Transverse colon (tissue), 4 donors: ENCODE data around the gene CRYBG1. TPM values are rescaled to one million over a fixed set of nuclear protein-coding genes. Genes with fewer than 3 reads are reported as not detected.
A peak's percentile ranks its signal among the peaks of the same experiment; 100 is the strongest.

Experiments
- DNase-seq: peaks from one replicate; pipeline ENCODE4 v3.0.0-alpha.2; 2019
- H3K27ac ChIP-seq, 4 donors: fragments of 200-600 bp; sonication (generic); 2 replicates each; pipeline ENCODE4 v1.5.1; 2016 to 2018; ENCODE audit warnings: inconsistent platforms in 4 of 4
- H3K27me3 ChIP-seq: fragments of 200-600 bp; sonication (generic); 2 replicates; pipeline ENCODE4 v1.5.1; 2017; ENCODE audit warnings: inconsistent platforms
- H3K36me3 ChIP-seq, 4 donors: fragments of 200-600 bp; sonication (generic); 2 replicates each; pipeline ENCODE4 v1.5.1; 2017 to 2019; ENCODE audit warnings: inconsistent platforms in 4 of 4
- H3K4me1 ChIP-seq, 4 donors: fragments of 200-600 bp; sonication (generic); 2 replicates each; pipeline ENCODE4 v1.5.1; 2017 to 2020; ENCODE audit warnings: inconsistent platforms in 4 of 4
- H3K4me3 ChIP-seq, 4 donors: fragments of 200-600 bp; sonication (generic); 1 replicate in 1 of 4; 2 replicates in 3 of 4; pipeline versions ENCODE4 v1.5.1 to v1.6.1; 2017 to 2019; ENCODE audit warnings: inconsistent platforms in 4 of 4
- H3K9me3 ChIP-seq, 2 donors: fragments of 200-600 bp; sonication (generic); 2 replicates each; pipeline ENCODE4 v1.5.1; 2017 to 2019; ENCODE audit warnings: inconsistent platforms in 2 of 2
- EP300 ChIP-seq: sonication (generic); formaldehyde crosslinking; IDR thresholded peaks from one replicate; pipeline ENCODE4 v1.6.1; 2017; ENCODE audit warnings: antibody characterized with exemption, low read depth
- POLR2A ChIP-seq: fragments of 450-650 bp; IDR thresholded peaks from one replicate; pipeline ENCODE4 v1.6.1; 2016; ENCODE audit warnings: antibody characterized with exemption, mild to moderate bottlenecking, moderate library complexity
- POLR2AphosphoS5 ChIP-seq, 3 donors: sonication (generic); formaldehyde crosslinking; IDR thresholded peaks; one replicate each; pipeline ENCODE4 v1.6.1; 2016; ENCODE audit warnings: antibody characterized with exemption in 3 of 3
- WGBS, 2 donors: methylation state at CpG; one replicate each; pipeline ENCODE4 v1.1.5; 2018; ENCODE audit warnings: low coverage in 1 of 2; 5-methylcytosine and 5-hydroxymethylcytosine counted together
- in situ Hi-C, 4 donors: fragments of 200-750 bp; cut with MboI; loops; one replicate each; pipeline versions ENCODE4 v1.15.0 to v1.15.1; 2017; ENCODE audit warnings: low sequenced_read_pairs in 3 of 4, low pct_ligation_motif_present in 1 of 4, low pct_unique_long_range_greater_than_20kb in 1 of 4
- intact Hi-C: fragments of 100-400 bp; cut with DNase I; formaldehyde crosslinking; loops from one replicate; pipeline ENCODE4 v1.15.1; 2023; ENCODE audit warnings: low total_unique reads
- total RNA-seq, 4 donors: library from RNA; depleted of rRNA; stranded (reverse); fragments of >200 nt; gene quantifications; one replicate each; pipeline ENCODE4 v1.1.0, GENCODE V29; 2016
- TF ChIP-seq, protein P1 (sequence below), 5 experiments: fragments of 200-600 bp in 3 of 5; fragments of 450-650 bp in 2 of 5; sonication (generic) in 3 of 5; IDR thresholded peaks; 1 replicate in 2 of 5; 2 replicates in 3 of 5; pipeline ENCODE4 v1.5.1; 2016 to 2017; ENCODE audit warnings: antibody characterized with exemption in 5 of 5, inconsistent platforms in 3 of 5, mild to moderate bottlenecking in 2 of 5, moderate library complexity in 1 of 5

Gene CRYBG1
- total RNA-seq, 4 donors from 2014 or later, result 64.3 to 112 (median 70.2) TPM

DNA sequence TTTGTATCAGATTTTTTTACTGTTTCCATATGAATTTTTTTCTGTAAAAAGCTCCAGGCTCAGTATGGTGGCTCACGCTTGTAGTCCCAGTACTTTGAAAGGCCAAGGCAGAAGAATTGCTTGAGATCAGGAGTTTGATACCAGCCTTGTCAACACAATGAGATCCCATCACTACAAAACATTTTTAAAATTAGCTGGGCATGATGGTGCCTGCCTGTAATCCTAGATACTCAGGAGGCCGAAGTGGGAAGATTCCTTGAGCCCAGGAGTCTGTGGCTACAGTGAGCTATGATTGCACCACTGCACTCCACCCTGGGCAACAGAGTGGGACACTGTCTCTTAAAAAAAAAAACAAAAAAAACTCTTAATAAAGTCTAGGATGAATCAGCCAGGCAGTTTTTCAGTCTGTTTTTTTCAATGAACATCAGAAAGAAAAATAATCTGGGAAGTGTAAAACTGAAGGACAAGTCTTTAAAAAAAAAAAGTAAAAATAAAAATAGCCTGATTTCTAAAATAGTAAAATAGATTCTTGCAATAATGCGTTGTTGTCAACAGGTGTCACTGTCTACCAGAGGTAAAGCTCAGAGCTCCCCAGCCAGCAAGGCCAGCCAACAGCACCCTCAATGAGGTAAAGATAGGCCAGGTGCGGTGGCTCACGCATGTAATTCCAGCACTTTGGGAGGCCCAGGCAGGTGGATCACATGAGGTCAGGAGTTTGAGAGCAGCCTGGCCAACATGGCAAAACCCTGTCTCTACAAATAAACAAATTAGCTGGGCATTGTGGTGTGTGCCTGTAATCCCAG, 25.7 kb upstream of the CRYBG1 start:
- Histone ChIP-seq H3K9me3 (no peaks in the 10 kb centered on the region), H3K4me3 (no peak overlapping the region), H3K27me3 (no peaks in the 10 kb centered on the region), H3K36me3 (no peaks in the 10 kb centered on the region), H3K4me1 (peaks cover 0 to 3% (median 1%) of the 10 kb centered on the region in 4 donors), H3K27ac (no peak overlapping the region)
- DNase-seq, result peak; percentile 48
- in situ Hi-C loops (loop anchor here in 3 of 4 donors (10.0 to 25.0 kb wide), 4 partner anchors 110 to 652 kb away; no protein-coding TSS in a partner anchor), intact Hi-C loops (loop anchor here (10.0 kb wide), 1 partner anchor 640 kb away; the partner anchor contains the start of gene CD24)
- 24 to 27% methylated on average over 4 to 5 of the region's 5 CpGs for WGBS, 2 donors
- TF ChIP-seq POLR2A, result no peak
- TF ChIP-seq POLR2AphosphoS5 (IDR thresholded peaks at IDR 0.05), result no peak
- TF ChIP-seq EP300, result no peak
- TF ChIP-seq, protein P1, sequence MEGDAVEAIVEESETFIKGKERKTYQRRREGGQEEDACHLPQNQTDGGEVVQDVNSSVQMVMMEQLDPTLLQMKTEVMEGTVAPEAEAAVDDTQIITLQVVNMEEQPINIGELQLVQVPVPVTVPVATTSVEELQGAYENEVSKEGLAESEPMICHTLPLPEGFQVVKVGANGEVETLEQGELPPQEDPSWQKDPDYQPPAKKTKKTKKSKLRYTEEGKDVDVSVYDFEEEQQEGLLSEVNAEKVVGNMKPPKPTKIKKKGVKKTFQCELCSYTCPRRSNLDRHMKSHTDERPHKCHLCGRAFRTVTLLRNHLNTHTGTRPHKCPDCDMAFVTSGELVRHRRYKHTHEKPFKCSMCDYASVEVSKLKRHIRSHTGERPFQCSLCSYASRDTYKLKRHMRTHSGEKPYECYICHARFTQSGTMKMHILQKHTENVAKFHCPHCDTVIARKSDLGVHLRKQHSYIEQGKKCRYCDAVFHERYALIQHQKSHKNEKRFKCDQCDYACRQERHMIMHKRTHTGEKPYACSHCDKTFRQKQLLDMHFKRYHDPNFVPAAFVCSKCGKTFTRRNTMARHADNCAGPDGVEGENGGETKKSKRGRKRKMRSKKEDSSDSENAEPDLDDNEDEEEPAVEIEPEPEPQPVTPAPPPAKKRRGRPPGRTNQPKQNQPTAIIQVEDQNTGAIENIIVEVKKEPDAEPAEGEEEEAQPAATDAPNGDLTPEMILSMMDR (IDR thresholded peaks at IDR 0.05), result peak; percentile 60 to 71 (median 63)

DNA sequence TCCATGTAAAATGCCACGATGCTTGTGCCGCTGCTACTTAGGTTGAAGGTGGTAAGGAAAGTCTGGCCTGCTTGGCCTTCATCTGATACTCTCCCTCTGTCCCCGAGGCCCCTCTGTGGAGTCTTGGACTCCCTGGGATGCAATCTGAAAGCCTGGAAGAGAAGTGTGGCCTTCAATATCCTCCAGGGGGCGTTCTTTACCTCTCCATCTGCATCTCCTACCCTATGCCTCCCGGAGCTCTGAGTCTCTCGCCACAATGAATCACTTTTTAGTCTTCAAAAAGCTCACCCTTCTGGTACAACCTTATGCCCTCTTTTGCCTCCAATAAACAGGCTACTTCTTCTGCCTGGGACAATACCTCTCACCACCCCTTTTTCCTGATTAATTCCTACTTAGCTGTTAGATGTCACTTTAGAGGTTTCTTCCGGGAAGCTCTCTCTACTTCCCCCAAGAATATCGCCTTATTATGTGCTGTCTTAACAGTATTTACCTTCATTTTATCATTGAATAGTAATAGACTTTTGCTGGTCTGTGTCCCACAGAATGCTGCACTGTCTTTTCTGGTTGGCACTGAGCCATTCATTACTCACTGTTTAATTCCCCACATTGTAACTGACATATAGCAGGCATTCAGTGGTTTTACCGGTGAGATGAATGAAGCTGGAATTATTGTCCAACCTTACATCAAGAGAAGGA, 21.0 kb upstream of the CRYBG1 start:
- H3K4me1 ChIP-seq, result peaks cover 0 to 3% (median 1%) of the 10 kb centered on the region in 4 donors
- TF ChIP-seq POLR2AphosphoS5 (IDR thresholded peaks at IDR 0.05) (no peak), POLR2A (no peak), EP300 (no peak)
- TF ChIP-seq, protein P1 (IDR thresholded peaks at IDR 0.05), result peak; percentile 60 to 73 (median 70)
- H3K9me3 ChIP-seq, result no peaks in the 10 kb centered on the region
- H3K27ac ChIP-seq, result no peak overlapping the region
- WGBS, 2 donors, result 15 to 33% methylated on average over 2 to 9 of the region's 9 CpGs
- DNase-seq, result peak; percentile 49
- no peaks in the 10 kb centered on the region for H3K36me3 ChIP-seq
- H3K4me3 ChIP-seq, result no peak overlapping the region
- in situ Hi-C loops, result loop anchor here (10.0 to 25.0 kb wide), 6 partner anchors 95 to 648 kb away; no protein-coding TSS in a partner anchor
- intact Hi-C loops, result loop anchor here (5.0 to 10.0 kb wide), 2 partner anchors 223 to 635 kb away; partner anchors contain the start of gene CD24
- no peaks in the 10 kb centered on the region for H3K27me3 ChIP-seq

DNA sequence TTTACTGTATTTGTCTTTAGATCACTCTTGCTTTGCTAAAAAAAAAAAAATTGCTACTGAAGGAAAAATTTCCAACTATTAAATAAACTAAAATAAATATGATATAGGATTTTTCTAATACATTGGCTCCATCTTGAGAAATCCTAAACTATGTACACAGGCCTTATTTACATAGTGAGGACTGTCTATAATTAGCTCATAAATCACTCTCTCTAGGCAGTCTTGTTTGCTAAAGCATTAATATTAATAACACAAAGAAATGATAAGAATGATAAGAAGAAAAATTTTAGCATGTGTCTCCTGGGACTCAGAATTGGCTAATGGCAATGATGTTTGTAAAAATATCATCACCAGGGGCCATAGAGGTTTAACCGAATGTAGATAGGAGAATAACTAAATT, 13.3 kb upstream of the CRYBG1 start:
- intact Hi-C loops, result no loop called here
- H3K27ac ChIP-seq, result no peak overlapping the region
- H3K36me3 ChIP-seq, result no peaks in the 10 kb centered on the region
- DNase-seq, result no peak
- no peak overlapping the region for H3K4me3 ChIP-seq
- no peaks in the 10 kb centered on the region for H3K9me3 ChIP-seq
- no peak for TF ChIP-seq POLR2AphosphoS5 (IDR thresholded peaks at IDR 0.05)
- TF ChIP-seq, protein P1 (IDR thresholded peaks at IDR 0.05), result no peak
- no peak for TF ChIP-seq EP300
- TF ChIP-seq POLR2A, result no peak
- H3K4me1 ChIP-seq, result no peaks in the 10 kb centered on the region
- 76 to 89% methylated on average over 1 of the region's 1 CpG for WGBS, 2 donors
- no peaks in the 10 kb centered on the region for H3K27me3 ChIP-seq
- in situ Hi-C loops, result loop anchor here (10.0 to 25.0 kb wide), 5 partner anchors 88 to 640 kb away; no protein-coding TSS in a partner anchor

DNA sequence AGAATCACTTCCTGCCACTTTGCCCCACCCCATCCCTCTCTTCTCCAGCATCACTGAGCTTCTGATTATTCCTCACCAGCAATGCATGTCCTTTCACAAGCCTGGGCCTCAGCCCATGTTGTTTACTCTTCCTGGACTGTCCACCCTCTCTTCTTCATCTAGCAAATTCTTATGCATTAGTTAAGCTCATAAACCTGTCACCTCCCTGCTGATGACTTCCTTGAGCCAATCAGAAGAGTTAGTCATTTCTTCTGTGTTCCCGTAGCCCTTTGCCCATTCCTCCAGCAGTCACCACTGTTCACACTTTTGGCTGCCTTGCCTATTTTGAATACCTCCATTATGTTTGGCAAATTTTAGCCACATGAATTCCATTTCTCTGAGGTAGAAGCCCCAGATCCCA, 4.1 kb upstream of the CRYBG1 start:
- intact Hi-C loops (no loop called here), in situ Hi-C loops (no loop called here)
- no peak overlapping the region for H3K4me3 ChIP-seq
- no peaks in the 10 kb centered on the region for H3K36me3 ChIP-seq
- WGBS, 2 donors, result 88 to 89% methylated on average over 1 of the region's 1 CpG
- no peak for DNase-seq
- H3K4me1 ChIP-seq, result peaks cover 0 to 16% (median 13%) of the 10 kb centered on the region in 4 donors
- peaks cover 39% of the 10 kb centered on the region for H3K27me3 ChIP-seq
- H3K27ac ChIP-seq, result no peak overlapping the region
- H3K9me3 ChIP-seq, result peaks cover 0 to 5% of the 10 kb centered on the region in 2 donors
- TF ChIP-seq, protein P1 (IDR thresholded peaks at IDR 0.05), result no peak
- TF ChIP-seq EP300, result no peak
- no peak for TF ChIP-seq POLR2A
- no peak for TF ChIP-seq POLR2AphosphoS5 (IDR thresholded peaks at IDR 0.05)
